KMS-11 (cell line): ENCODE data around the gene RPS19.

Experiments
- H2AFZ ChIP-seq: fragments of 200-600 bp; sonication (generic); 2 replicates; pipeline ENCODE4 v1.6.1; 2016; ENCODE audit warnings: antibody characterized with exemption, mixed run types, low read depth
- H3K27ac ChIP-seq: fragments of 200-600 bp; sonication (generic); 2 replicates; pipeline ENCODE4 v1.6.1; 2016; ENCODE audit warnings: mild to moderate bottlenecking, mixed run types
- H3K27me3 ChIP-seq: fragments of 200-600 bp; sonication (generic); 2 replicates; pipeline ENCODE4 v1.6.1; 2017; ENCODE audit warnings: mild to moderate bottlenecking, low read depth, mixed run types, moderate library complexity; ENCODE audit not compliant: insufficient read depth
- H3K36me3 ChIP-seq: fragments of 200-600 bp; sonication (generic); 2 replicates; pipeline ENCODE4 v1.6.1; 2017; ENCODE audit warnings: mild to moderate bottlenecking, mixed run types; ENCODE audit not compliant: insufficient read depth
- H3K4me1 ChIP-seq: fragments of 200-600 bp; sonication (generic); 2 replicates; pipeline ENCODE4 v1.6.1; 2016; ENCODE audit warnings: mild to moderate bottlenecking, low read depth, mixed run types; ENCODE audit not compliant: poor library complexity, severe bottlenecking
- H3K4me2 ChIP-seq: fragments of 200-600 bp; sonication (generic); 2 replicates; pipeline ENCODE4 v1.7.0; 2016; ENCODE audit warnings: mild to moderate bottlenecking, mixed run types
- H3K4me3 ChIP-seq: fragments of 200-600 bp; sonication (generic); IDR thresholded peaks from 2 replicates; pipeline ENCODE4 v1.6.1; 2017; ENCODE audit warnings: low read depth, low read length, mixed read lengths; ENCODE audit not compliant: insufficient read depth
- H3K79me2 ChIP-seq: fragments of 200-600 bp; sonication (generic); 2 replicates; pipeline ENCODE4 v1.6.1; 2016; ENCODE audit warnings: low read depth, mixed run types; ENCODE audit not compliant: insufficient read depth
- H3K9ac ChIP-seq: fragments of 200-600 bp; sonication (generic); 2 replicates; pipeline ENCODE4 v1.6.1; 2016; ENCODE audit warnings: mild to moderate bottlenecking, mixed run types
- H4K20me1 ChIP-seq: fragments of 200-600 bp; sonication (generic); 2 replicates; pipeline ENCODE4 v1.6.1; 2016; ENCODE audit warnings: mild to moderate bottlenecking, mixed run types; ENCODE audit not compliant: insufficient read depth
- CTCF ChIP-seq: fragments of 200-600 bp; sonication (generic); conservative IDR thresholded peaks from 2 replicates; pipeline ENCODE4 v1.6.1; 2017; ENCODE audit warnings: low read depth, mild to moderate bottlenecking, antibody characterized with exemption, low read length, moderate library complexity, mixed read lengths

Gene RPS19

GRCh38 chr19:41837981-41838708, 21.9 kb upstream of the RPS19 start:
- H2AFZ ChIP-seq, result no peak overlapping the region
- TF ChIP-seq CTCF, result no peak
- H3K4me2 ChIP-seq, result no peak overlapping the region
- H3K36me3 ChIP-seq, result no peaks in the 10 kb centered on the region
- peaks cover 43% of the 10 kb centered on the region for H3K27me3 ChIP-seq
- H3K79me2 ChIP-seq, result no peaks in the 10 kb centered on the region
- no peak overlapping the region for H3K4me3 ChIP-seq
- no peak overlapping the region for H3K27ac ChIP-seq
- no peaks in the 10 kb centered on the region for H4K20me1 ChIP-seq
- H3K9ac ChIP-seq, result no peak overlapping the region
- H3K4me1 ChIP-seq, result no peaks in the 10 kb centered on the region

- H3K27ac ChIP-seq, result no peak overlapping the region
- no peak overlapping the region for H3K4me2 ChIP-seq
- TF ChIP-seq CTCF, result no peak
- H4K20me1 ChIP-seq, result no peaks in the 10 kb centered on the region
- H3K4me1 ChIP-seq, result no peaks in the 10 kb centered on the region
- peaks cover 48% of the 10 kb centered on the region for H3K27me3 ChIP-seq
- H2AFZ ChIP-seq, result no peak overlapping the region
- no peaks in the 10 kb centered on the region for H3K79me2 ChIP-seq
- no peaks in the 10 kb centered on the region for H3K36me3 ChIP-seq
- H3K9ac ChIP-seq, result no peak overlapping the region
- no peak overlapping the region for H3K4me3 ChIP-seq
Measured at GRCh38 chr19:41839211-41839610, 20.8 kb upstream of the RPS19 start.

- H2AFZ ChIP-seq, result no peak overlapping the region
- H3K27ac ChIP-seq, result no peak overlapping the region
- no peaks in the 10 kb centered on the region for H3K4me1 ChIP-seq
- no peaks in the 10 kb centered on the region for H4K20me1 ChIP-seq
- no peak for TF ChIP-seq CTCF
- peaks cover 50% of the 10 kb centered on the region for H3K27me3 ChIP-seq
- H3K9ac ChIP-seq, result no peak overlapping the region
- no peaks in the 10 kb centered on the region for H3K36me3 ChIP-seq
- H3K4me3 ChIP-seq, result no peak overlapping the region
- H3K79me2 ChIP-seq, result no peaks in the 10 kb centered on the region
- no peak overlapping the region for H3K4me2 ChIP-seq
Measured at GRCh38 chr19:41843371-41843770, 16.7 kb upstream of the RPS19 start.

- Histone ChIP-seq H4K20me1 (no peaks in the 10 kb centered on the region), H3K79me2 (no peaks in the 10 kb centered on the region), H3K4me1 (no peaks in the 10 kb centered on the region), H3K27me3 (peaks cover 60% of the 10 kb centered on the region), H3K4me2 (no peak within 1 kb of the TSS), H2AFZ (no peak within 1 kb of the TSS), H3K9ac (no peak within 1 kb of the TSS), H3K27ac (no peak within 1 kb of the TSS), H3K36me3 (no peaks in the 10 kb centered on the region), H3K4me3 (no peak within 1 kb of the TSS)
- no peak for TF ChIP-seq CTCF
Measured at GRCh38 chr19:41844601-41845000, 15.5 kb upstream of the RPS19 start, which contains the start of gene LYPD4. TSS of gene LYPD4 (minus strand) at chr19:41844683. CDS start at chr19:41839285, 5,398 bp downstream.
